Measurements from ENCODE around the gene POLD3.

The POLD3 gene, protein sequence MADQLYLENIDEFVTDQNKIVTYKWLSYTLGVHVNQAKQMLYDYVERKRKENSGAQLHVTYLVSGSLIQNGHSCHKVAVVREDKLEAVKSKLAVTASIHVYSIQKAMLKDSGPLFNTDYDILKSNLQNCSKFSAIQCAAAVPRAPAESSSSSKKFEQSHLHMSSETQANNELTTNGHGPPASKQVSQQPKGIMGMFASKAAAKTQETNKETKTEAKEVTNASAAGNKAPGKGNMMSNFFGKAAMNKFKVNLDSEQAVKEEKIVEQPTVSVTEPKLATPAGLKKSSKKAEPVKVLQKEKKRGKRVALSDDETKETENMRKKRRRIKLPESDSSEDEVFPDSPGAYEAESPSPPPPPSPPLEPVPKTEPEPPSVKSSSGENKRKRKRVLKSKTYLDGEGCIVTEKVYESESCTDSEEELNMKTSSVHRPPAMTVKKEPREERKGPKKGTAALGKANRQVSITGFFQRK

DNA sequence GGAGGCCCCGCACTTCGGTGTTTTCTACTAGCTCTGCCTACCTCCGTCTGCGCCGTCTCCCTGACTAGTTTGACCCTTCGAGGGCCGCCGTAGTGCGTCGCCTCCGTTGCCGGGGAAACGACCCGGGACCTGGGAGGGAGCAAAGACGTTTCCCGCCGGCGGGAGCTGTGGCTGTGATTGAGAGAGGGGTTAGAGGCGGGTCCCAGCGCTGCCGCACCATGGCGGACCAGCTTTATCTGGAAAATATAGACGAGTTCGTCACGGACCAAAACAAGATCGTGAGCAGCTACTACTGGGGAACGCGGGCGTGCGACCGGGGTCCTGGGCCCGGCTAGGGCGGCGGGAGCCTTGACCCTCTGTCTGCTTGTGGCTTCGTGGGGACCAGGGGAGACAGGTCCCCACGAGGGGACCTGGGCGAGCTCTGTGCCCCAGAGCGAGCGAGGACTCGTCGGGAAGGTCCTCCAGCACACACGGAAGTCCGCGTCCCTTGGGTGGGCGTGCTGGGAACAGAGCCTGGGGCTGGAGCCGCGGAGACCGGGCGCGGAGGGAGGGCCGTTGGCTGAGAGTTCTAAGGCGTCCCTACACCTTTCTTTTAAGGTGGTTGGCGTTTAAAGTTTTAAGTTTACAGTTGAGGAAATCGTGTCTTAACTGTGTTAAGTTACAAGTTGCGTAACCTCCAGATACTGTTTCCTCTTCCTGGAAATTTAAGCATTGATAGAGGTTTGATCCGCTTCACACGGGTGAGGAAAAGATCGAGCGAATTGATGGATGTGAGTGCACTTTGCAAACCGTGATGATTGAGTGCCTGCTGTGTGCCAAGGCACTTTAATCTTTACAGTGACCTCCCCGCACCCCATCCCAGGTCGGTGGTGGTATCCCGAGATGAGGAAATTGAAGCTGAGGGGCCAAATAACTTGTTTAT lies at the start of gene POLD3:
Gene POLD3, plus strand, starts transcription at position 142 of the 922 bp plus-strand sequence. Its CDS starts 77 bp downstream, at position 219.
- DNase-seq: peak; percentile 96

DNA sequence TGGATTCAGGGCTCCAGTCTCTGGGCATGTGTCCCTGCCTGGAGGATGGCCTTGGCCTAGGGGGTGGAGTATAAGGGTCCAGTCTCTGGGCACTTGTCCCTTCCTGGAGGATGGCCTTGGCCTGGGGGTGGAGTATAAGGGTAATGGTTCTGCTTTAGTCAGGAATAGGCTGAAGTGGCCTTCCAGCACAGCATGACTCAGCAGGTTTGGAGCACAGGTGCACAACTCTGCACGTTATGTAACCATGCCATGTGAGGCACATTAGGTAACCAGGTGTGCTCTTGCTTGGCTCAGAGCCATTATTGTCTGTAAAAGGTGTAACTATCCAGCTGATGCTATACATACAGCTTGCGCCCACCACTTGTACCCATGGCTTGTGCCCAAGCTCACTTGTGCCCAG lies 48.4 kb upstream of the POLD3 start:
- DNase-seq: no peak

- DNase-seq: peak; percentile 77
Measured at GRCh38 chr11:74546752-74547151, 45.6 kb upstream of the POLD3 start.

- DNase-seq: no peak
Measured at GRCh38 chr11:74550991-74551753, 41.2 kb upstream of the POLD3 start.

GRCh38 chr11:74551754-74552145 lies 40.6 kb upstream of the POLD3 start:
- no peak for DNase-seq

- no peak for DNase-seq
Measured at GRCh38 chr11:74557526-74557925, 34.9 kb upstream of the POLD3 start.

DNA sequence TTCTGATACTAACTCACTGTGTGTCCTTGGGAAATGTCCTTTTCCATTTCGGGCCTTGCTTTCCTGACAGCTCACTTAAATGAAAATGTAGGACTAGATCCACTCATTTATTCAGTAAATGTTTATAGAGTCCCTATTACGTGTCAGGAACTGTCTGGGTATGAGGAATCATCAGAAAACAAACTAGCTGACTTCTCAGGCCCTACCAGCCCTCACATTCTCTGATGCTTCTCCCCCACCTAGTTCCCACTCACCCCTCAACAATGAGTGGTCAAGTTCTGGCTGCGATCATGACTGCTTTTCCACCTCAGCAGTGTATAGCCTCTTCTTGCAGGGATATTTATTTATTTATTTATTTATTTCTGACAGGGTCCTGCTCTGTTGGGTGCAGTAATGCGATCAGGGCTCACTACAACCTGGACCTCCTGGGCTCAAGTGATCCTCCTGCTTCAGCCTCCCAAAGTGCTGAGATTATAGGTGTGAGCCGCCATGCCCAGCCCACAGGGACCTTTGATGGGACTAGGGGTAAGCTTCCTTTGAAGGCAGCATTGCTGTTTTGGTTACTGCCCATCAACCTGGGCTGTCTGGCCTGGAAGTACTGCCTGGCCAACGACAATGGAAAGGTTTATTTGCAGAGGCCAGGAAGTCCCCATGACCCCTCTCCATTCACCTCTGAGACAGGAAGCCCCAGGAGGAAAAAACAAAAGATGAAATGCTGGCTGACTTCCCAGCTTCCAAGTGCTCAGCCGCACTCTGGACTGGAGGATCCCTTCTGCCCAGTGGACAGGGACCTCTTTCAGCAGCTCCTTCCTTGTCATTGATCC lies 33.1 kb upstream of the POLD3 start:
- DNase-seq: no peak

DNA sequence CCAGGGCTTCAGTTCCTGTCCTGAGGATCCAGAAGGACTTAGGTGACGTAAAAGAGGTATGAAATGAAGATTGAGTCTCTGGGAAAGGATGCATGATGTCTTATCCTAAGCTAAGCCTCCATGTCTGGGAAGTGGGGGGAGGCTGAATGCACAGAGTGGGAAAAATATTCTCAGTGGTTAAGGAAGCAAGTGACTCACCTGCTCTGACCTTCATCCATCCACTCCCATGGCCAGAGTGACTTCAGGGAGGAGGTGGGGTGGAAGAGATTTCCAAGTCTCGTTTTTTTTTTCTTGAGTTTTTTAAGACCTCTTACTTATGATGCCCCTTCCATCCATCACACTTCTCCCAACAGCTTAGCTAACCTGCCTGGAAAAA lies 32.5 kb upstream of the POLD3 start:
- DNase-seq: no peak

GRCh38 chr11:74566146-74566960 lies 26.0 kb upstream of the POLD3 start:
- DNase-seq: no peak

DNA sequence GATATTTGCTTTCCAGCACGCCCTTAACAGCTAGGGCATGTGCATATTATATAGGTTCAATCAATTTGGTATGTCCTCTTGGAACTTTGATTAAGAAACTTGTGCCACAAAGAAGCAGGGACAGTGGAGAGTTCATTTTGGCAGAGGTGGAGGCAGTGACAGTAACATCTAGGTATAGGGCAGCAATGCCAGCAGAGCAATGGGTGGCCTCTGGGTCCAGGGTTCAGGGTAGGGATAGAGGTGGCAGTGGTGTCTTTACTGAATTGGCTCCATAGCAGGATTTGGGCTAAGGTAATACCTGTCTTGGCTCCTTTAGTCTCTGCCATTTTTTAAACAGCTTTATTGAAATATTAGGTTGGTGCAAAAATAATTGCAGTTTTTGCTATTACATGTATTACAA lies 24.4 kb upstream of the POLD3 start:
- no peak for DNase-seq

GRCh38 chr11:74570266-74571061 lies 21.9 kb upstream of the POLD3 start:
- DNase-seq: peak; percentile 34

DNA sequence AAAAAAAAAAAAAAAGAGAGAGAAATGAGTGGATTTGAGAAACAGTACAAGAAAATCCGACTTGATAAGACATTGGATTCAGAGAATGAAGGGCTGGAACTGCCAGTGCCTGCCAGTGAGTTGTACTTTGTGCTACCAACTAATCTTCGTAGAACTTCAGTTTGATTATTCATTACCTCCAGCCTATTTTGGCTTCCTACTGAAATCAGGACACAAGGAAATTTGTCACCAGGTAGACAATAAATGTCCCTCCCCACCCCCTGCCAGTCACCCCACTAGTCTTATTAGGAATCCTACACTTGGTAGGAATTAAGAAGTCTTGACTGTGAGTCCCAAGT lies 21.4 kb upstream of the POLD3 start:
- no peak for DNase-seq

DNA sequence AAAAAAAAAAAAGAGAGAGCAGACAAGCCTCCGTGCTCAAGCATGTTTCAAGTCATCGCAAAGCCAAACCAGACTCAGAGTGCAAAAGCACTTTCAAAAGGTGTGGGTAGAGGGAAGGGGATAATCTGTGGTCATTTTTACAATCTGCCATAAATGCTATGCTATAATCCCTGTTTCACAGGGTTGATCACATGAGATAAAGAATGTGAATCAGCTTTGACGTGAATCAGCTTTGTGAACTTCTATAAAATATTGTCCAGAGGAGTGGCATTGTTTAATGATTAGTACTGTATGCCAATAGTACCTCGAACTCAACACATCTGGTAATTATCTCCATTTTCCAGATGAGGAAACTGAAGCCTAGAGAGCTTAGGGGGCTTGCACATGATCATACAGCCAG lies 20.0 kb upstream of the POLD3 start:
- DNase-seq: no peak

GRCh38 chr11:74574563-74574962 lies 17.8 kb upstream of the POLD3 start:
- DNase-seq: no peak

- DNase-seq: no peak
Measured at GRCh38 chr11:74575999-74576398, 16.4 kb upstream of the POLD3 start.

- no peak for DNase-seq
Measured at GRCh38 chr11:74577181-74577580, 15.2 kb upstream of the POLD3 start.

DNA sequence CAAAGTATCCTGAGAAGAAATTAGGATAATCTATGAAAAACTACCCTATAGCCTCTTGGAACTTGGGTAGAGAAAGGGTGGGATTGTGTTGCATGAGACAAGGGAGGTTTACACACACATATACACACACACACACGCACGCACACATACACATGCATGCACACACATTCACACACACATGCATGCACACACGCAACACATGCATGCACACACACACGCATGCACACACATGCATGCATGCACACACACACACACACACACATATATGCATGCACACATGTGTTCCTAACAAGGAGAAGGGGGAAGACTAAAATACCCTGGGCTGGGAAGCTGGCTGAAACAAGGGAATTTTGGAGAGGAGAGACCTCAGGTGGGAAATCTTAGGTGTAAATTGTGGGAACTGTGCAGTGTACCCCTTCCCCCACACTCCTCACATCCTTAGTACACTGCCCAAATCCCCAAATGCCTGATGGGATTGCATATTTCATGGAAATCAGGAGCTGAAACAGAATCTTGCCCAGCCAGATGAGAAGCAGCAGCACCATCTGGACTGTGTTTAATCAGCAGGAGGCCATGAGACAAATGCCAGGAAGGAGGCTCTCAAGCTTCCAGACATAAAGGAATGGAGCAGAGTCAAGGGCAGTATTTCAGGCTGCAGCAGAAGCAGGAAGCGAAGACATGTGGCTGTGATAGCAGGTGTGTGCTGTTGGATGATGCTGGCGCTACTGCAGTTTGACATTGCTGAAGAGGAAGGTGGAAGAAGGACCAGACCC lies 14.6 kb upstream of the POLD3 start:
- DNase-seq: no peak

GRCh38 chr11:74579577-74580270 lies 12.7 kb upstream of the POLD3 start:
- no peak for DNase-seq

GRCh38 chr11:74581954-74582547 lies 10.3 kb upstream of the POLD3 start:
- DNase-seq: no peak
